HG02623 (cell line): ENCODE measurements around the gene CELA1.
"Not testable (repeated sequence)": the region's sequence is repeated elsewhere in the genome, so short reads cannot be mapped to it uniquely, and the experiment has no call there.

Source experiments
- ATAC-seq: cut with Tn5 transposase; IDR thresholded peaks from one replicate; pipeline ENCODE4 v1.9.1; 2021; ENCODE audit warnings: moderate library complexity; ENCODE audit not compliant: unreplicated experiment

Gene CELA1

GRCh38 chr12:51320695-51321320, 25.7 kb downstream of the CELA1 start:
- ATAC-seq: no peak

GRCh38 chr12:51320311-51320694, 26.2 kb downstream of the CELA1 start:
- ATAC-seq: no peak

- peak; percentile 51 for ATAC-seq
Measured at GRCh38 chr12:51318846-51319599, 27.5 kb downstream of the CELA1 start.

GRCh38 chr12:51318057-51318806, 28.2 kb downstream of the CELA1 start:
- not testable (repeated sequence) for ATAC-seq

- ATAC-seq: no peak
Measured at GRCh38 chr12:51311389-51311788, 35.1 kb downstream of the CELA1 start.

GRCh38 chr12:51307655-51308593, 38.6 kb downstream of the CELA1 start:
- no peak for ATAC-seq

- ATAC-seq: no peak
Measured at GRCh38 chr12:51306507-51306906, 40.0 kb downstream of the CELA1 start.

- ATAC-seq: not testable (repeated sequence)
Measured at GRCh38 chr12:51300768-51301167, 45.7 kb downstream of the CELA1 start.

GRCh38 chr12:51295651-51296050, 50.8 kb downstream of the CELA1 start:
- no peak for ATAC-seq

GRCh38 chr12:51294097-51294496, 52.4 kb downstream of the CELA1 start:
- not testable (repeated sequence) for ATAC-seq

- no peak for ATAC-seq
Measured at GRCh38 chr12:51293696-51294095, 52.8 kb downstream of the CELA1 start.

GRCh38 chr12:51291603-51292513, 54.6 kb downstream of the CELA1 start:
- ATAC-seq: not testable (repeated sequence)

- no peak for ATAC-seq
Measured at GRCh38 chr12:51285843-51286242, 60.6 kb downstream of the CELA1 start.

GRCh38 chr12:51281202-51281924, 65.1 kb downstream of the CELA1 start:
- no peak for ATAC-seq
